ENCODE measurements around the gene CD200.
"Not testable (repeated sequence)": the region's sequence is repeated elsewhere in the genome, so short reads cannot be mapped to it uniquely, and the experiment has no call there.

- not testable (repeated sequence) for TF ChIP-seq CTCF, POLR2A (IDR thresholded peaks at IDR 0.05)
Measured at GRCh38 chr3:112404924-112405549, 72.1 kb downstream of the CD200 start.

Measured in heart left ventricle (tissue), 13 donors.